ENCODE data around the gene EVC.
"Not testable (repeated sequence)": the region's sequence is repeated elsewhere in the genome, so short reads cannot be mapped to it uniquely, and the experiment has no call there.

EVC gene

GRCh38 chr4:5851637-5852301 is 140.8 kb downstream of the EVC start:
- DNase-seq = no peak

GRCh38 chr4:5852523-5853202 is 141.7 kb downstream of the EVC start:
- DNase-seq = no peak

GRCh38 chr4:5854929-5855328 is 143.9 kb downstream of the EVC start:
- no peak for DNase-seq

- not testable (repeated sequence) for DNase-seq
Measured at GRCh38 chr4:5856362-5856761, 145.4 kb downstream of the EVC start.

- no peak for DNase-seq
Measured at GRCh38 chr4:5857199-5857598, 146.2 kb downstream of the EVC start.

- no peak for DNase-seq
Measured at GRCh38 chr4:5858020-5858769, 147.2 kb downstream of the EVC start.

- DNase-seq = peak; percentile 96
Measured at GRCh38 chr4:5863461-5864113, 152.6 kb downstream of the EVC start.
